ENCODE data around the gene AGTR1. TPM values are rescaled to one million over a fixed set of nuclear protein-coding genes. Genes with fewer than 3 reads are reported as not detected.

The AGTR1 gene
- total and polyA plus RNA-seq, 4 donors = 30.0 to 52.2 (median 41.9) TPM

DNA sequence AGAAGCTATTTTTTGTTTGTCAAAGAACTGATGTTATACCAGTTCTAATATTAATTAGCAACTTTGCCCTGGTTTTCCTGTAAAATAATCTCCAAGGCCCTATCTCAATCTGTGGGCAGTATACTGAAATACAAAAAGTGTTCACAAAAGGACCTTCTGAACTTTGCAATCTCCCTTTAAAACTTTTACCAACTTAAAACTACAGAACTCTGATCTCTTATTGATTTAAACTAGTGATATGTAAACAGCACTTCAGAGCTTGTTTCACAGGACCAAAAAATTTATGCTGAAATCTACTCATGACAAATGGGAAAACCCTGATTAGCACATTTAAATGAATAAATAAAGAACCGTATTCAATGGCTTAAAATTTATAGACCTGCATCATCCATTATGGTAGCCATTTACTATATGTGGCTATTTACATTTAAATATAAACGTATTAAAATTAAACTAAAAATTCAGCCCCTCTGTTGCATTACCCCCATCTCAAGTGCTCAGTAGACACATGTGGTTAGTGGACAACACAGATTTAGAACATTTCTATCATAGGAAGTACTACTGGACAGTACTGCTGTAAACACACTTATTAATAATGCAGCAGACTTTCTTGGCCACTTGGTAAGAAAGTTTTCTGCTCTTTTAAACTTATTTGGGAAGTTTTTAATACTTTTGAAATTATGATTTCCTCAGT lies 12.0 kb downstream of the AGTR1 start (continued):
- TF ChIP-seq, protein P1, sequence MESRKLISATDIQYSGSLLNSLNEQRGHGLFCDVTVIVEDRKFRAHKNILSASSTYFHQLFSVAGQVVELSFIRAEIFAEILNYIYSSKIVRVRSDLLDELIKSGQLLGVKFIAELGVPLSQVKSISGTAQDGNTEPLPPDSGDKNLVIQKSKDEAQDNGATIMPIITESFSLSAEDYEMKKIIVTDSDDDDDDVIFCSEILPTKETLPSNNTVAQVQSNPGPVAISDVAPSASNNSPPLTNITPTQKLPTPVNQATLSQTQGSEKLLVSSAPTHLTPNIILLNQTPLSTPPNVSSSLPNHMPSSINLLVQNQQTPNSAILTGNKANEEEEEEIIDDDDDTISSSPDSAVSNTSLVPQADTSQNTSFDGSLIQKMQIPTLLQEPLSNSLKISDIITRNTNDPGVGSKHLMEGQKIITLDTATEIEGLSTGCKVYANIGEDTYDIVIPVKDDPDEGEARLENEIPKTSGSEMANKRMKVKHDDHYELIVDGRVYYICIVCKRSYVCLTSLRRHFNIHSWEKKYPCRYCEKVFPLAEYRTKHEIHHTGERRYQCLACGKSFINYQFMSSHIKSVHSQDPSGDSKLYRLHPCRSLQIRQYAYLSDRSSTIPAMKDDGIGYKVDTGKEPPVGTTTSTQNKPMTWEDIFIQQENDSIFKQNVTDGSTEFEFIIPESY (IDR thresholded peaks at IDR 0.05) = peak; percentile 67
- TF ChIP-seq HNF4G (IDR thresholded peaks at IDR 0.05) = peak; percentile 77
- peak; percentile 43 for TF ChIP-seq YY1 (IDR thresholded peaks at IDR 0.05)
- TF ChIP-seq HNF4A (conservative IDR thresholded peaks at IDR 0.05) = peak; percentile 94
- peak; percentile 97 for TF ChIP-seq FOXA1 (IDR thresholded peaks at IDR 0.05)
- no peak for TF ChIP-seq NR2F2 (IDR thresholded peaks at IDR 0.05)
- TF ChIP-seq, protein P2, sequence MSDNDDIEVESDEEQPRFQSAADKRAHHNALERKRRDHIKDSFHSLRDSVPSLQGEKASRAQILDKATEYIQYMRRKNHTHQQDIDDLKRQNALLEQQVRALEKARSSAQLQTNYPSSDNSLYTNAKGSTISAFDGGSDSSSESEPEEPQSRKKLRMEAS (IDR thresholded peaks at IDR 0.05) = peak; percentile 39
- TF ChIP-seq GABPA (IDR thresholded peaks at IDR 0.05 in 1 of 2, conservative IDR thresholded peaks at IDR 0.05 in 1 of 2) = no peak
- TF ChIP-seq SP1 (IDR thresholded peaks at IDR 0.05) = peak; percentile 87

DNA sequence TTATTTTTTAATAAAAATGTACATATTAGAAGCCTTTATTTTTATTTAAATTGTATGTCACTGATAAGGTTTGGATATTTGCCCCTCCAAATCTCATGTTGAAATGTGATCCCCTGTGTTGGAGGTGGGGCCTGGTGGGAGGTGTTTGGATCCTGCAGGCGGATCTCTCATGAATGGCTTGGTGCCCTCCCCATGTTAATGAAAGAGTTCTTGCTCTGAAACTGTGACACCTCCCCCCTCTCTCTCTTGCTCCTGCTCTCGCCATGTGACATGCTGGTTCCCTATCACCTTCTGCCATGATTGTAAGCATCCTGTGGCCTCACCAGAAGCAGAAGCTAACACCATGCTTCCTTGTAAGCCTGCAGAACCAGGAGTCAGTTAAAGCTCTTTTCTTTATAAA lies 13.0 kb downstream of the AGTR1 start:
- Histone ChIP-seq H3K4me3 (ENCODE audit: low read depth in 1 of 3, low read length in 3 of 3) (no peak overlapping the region), H3K9ac (ENCODE audit: low read depth in 1 of 2, low read length in 2 of 2) (no peak overlapping the region), H3K27me3 (ENCODE audit: control insufficient read depth in 4 of 4, insufficient read depth in 4 of 4, low read length in 3 of 4) (no peaks in the 10 kb centered on the region), H3K4me1 (ENCODE audit: control insufficient read depth in 4 of 4, insufficient read depth in 4 of 4, low read length in 3 of 4) (peaks cover 3 to 54% (median 51%) of the 10 kb centered on the region in 4 donors), H3K36me3 (ENCODE audit: control insufficient read depth in 4 of 4, insufficient read depth in 3 of 4, low read depth in 1 of 4, low read length in 3 of 4) (peaks cover 0 to 2% (median 0%) of the 10 kb centered on the region in 4 donors), H3K27ac (ENCODE audit: low read depth in 1 of 2, low read length in 2 of 2) (peak overlapping the region; percentile 5 to 64), H3K9me3 (ENCODE audit: control insufficient read depth in 4 of 4, low read length in 3 of 4) (no peaks in the 10 kb centered on the region)
- no peak for DNase-seq (ENCODE audit: low spot score)
- 43% methylated on average over 2 of the region's 2 CpGs for WGBS
- peak; percentile 6 to 13 for TF ChIP-seq HNF4A (conservative IDR thresholded peaks at IDR 0.05)
- TF ChIP-seq, protein P3, sequence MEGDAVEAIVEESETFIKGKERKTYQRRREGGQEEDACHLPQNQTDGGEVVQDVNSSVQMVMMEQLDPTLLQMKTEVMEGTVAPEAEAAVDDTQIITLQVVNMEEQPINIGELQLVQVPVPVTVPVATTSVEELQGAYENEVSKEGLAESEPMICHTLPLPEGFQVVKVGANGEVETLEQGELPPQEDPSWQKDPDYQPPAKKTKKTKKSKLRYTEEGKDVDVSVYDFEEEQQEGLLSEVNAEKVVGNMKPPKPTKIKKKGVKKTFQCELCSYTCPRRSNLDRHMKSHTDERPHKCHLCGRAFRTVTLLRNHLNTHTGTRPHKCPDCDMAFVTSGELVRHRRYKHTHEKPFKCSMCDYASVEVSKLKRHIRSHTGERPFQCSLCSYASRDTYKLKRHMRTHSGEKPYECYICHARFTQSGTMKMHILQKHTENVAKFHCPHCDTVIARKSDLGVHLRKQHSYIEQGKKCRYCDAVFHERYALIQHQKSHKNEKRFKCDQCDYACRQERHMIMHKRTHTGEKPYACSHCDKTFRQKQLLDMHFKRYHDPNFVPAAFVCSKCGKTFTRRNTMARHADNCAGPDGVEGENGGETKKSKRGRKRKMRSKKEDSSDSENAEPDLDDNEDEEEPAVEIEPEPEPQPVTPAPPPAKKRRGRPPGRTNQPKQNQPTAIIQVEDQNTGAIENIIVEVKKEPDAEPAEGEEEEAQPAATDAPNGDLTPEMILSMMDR (IDR thresholded peaks at IDR 0.05; ENCODE audit: low read depth, low read length, missing input control) = no peak

DNA sequence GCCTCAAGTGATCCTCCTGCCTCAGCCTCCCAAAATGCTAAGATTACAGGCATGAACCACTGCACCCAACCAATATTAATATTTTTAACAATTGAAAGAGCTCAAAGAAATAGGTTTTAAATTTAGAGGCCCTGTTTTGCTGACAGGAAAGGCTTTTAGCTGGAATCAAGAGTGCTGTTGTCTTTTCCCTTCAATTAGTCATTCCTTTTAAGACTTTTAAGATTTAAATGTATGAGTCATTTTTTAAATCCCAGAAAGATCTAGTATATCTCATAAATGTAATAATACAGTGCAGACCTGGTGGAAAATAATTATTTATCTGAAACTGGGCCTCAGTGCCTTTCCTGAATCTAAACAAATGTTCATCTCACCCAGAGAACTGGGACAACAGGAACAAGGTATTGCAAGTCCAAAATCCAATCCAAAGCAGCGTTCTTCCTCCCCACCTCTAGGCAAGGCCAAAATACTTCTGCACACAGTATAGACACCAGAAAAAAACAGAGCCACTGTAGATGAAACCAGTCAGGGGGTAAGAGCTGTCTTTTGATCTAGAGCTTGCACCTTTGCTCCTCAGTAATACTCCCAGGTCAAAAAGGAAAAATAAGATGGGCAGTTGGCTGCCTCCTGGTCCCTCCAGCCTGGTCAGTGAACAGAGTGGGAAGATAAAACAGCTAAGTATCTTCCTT lies 14.4 kb downstream of the AGTR1 start:
- H3K27me3 ChIP-seq (ENCODE audit: control insufficient read depth in 4 of 4, insufficient read depth in 4 of 4, low read length in 3 of 4) = no peaks in the 10 kb centered on the region
- H3K36me3 ChIP-seq (ENCODE audit: control insufficient read depth in 4 of 4, insufficient read depth in 3 of 4, low read depth in 1 of 4, low read length in 3 of 4) = peaks cover 0 to 2% (median 0%) of the 10 kb centered on the region in 4 donors
- H3K4me3 ChIP-seq (ENCODE audit: low read depth in 1 of 3, low read length in 3 of 3) = no peak overlapping the region
- WGBS = 41% methylated on average over 1 of the region's 1 CpG
- DNase-seq (ENCODE audit: low spot score) = no peak
- TF ChIP-seq RXRA (IDR thresholded peaks at IDR 0.05) (peak; percentile 23 to 35), HNF4A (conservative IDR thresholded peaks at IDR 0.05) (peak; percentile 81 to 84), SP1 (IDR thresholded peaks at IDR 0.05) (peak; percentile 66), RAD21 (IDR thresholded peaks at IDR 0.05) (peak in 1 of 2 donors; percentile 37), HNF4G (IDR thresholded peaks at IDR 0.05) (peak; percentile 56)
- TF ChIP-seq, protein P1 (IDR thresholded peaks at IDR 0.05) = no peak
- TF ChIP-seq, protein P4, sequence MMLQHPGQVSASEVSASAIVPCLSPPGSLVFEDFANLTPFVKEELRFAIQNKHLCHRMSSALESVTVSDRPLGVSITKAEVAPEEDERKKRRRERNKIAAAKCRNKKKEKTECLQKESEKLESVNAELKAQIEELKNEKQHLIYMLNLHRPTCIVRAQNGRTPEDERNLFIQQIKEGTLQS (IDR thresholded peaks at IDR 0.05) = no peak
- TF ChIP-seq, protein P2 (IDR thresholded peaks at IDR 0.05) = no peak
- no peaks in the 10 kb centered on the region for H3K9me3 ChIP-seq (ENCODE audit: control insufficient read depth in 4 of 4, low read length in 3 of 4)
- no peak overlapping the region for H3K27ac ChIP-seq (ENCODE audit: low read depth in 1 of 2, low read length in 2 of 2)
- H3K9ac ChIP-seq (ENCODE audit: low read depth in 1 of 2, low read length in 2 of 2) = no peak overlapping the region
- H3K4me1 ChIP-seq (ENCODE audit: control insufficient read depth in 4 of 4, insufficient read depth in 4 of 4, low read length in 3 of 4) = peaks cover 6 to 67% (median 60%) of the 10 kb centered on the region in 4 donors
